Activated T-cell treated with anti-CD3 and anti-CD28 coated beads for 48 hours (primary cell): ENCODE results near the gene PRKAG2.

Source experiments
- DNase-seq: peaks from one replicate; pipeline ENCODE4 v3.0.0-alpha.2; 2020; ENCODE audit warnings: low read depth

PRKAG2 gene

DNA sequence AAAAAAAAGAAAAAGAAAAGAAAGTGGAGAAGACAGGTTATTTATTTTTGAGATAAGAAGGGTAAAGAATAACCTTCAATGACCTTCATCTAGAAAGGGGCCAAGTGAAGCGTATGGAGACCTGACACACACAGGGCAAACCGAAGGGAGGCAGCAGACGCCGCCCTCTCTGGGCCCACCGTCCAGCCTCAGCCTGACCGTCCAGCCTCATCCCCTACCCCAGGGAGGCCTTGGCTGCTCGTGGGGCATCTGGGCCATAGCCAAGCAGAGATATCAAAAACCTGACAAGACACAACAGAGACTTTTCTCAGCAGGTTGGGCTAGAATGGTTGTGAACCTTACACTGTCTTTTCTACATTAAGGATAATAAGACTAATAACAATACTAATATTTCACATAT lies 10.9 kb downstream of the PRKAG2 start:
- DNase-seq = no peak

DNA sequence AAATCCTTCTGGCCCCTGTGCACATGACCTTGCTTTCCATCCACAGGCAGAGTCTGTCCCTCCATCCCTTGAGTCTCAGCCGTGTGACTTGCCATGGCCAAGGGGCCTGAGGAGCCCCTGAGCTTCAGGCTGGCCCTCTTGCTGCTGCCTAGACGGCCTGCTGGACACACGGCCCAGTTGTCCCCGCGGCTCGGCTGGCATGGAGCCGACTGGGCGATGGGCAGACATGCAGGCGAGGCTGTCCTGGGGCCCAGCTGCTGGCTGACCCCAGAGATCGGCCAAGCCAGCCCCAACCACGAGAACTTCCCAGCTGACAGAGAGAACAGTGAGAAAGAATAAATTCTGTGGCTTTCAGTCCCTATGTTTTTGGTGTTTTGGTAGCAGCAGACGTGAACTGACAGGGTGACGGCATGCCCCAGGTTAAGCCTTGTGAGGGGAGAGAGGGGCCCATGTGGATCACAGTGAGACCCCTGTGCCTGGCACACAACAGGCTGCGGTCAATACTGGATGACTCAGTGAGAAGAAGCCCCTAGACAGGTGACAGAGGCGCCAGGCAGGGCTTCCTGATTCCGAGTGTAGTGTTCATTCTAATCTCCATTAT lies 11.7 kb downstream of the PRKAG2 start:
- no peak for DNase-seq

DNA sequence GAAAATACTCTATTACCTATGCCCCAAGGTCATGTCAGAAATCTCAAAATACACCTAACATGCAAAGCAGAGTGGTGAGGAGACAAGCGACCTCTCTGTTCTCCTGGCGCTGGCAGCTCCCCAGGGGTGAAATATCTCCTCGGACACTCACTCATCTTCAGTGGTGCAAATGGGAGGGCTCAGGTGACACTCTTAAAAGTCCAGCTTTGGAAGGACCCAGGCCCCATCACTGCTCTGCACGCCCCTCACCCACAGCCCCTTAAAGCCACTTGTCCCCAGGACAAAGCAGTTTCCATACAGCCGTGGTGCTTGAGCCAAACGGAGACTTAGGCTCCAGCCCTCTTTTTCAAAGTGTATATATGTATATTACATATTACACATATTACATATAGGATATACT lies 12.4 kb downstream of the PRKAG2 start:
- no peak for DNase-seq

DNA sequence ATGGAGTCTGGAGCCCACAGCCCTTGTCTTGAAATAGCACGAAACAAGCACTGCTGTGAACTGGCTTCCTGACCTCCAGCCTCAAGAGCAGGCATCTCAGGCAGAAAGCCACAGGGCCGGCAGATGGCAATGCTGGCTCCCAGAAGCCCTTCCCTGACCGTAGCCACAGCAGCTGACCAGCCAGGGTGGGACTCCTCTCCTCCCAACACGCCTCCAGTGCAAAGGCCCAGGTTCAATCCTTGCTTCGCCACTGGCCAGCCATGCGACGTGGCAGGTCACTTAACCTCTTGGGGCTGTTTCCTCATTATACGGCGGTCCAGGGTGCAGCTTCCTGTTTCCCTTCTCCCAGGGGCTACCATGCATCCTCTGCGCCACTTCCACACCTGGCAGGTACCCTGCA lies 12.8 kb downstream of the PRKAG2 start:
- no peak for DNase-seq

DNA sequence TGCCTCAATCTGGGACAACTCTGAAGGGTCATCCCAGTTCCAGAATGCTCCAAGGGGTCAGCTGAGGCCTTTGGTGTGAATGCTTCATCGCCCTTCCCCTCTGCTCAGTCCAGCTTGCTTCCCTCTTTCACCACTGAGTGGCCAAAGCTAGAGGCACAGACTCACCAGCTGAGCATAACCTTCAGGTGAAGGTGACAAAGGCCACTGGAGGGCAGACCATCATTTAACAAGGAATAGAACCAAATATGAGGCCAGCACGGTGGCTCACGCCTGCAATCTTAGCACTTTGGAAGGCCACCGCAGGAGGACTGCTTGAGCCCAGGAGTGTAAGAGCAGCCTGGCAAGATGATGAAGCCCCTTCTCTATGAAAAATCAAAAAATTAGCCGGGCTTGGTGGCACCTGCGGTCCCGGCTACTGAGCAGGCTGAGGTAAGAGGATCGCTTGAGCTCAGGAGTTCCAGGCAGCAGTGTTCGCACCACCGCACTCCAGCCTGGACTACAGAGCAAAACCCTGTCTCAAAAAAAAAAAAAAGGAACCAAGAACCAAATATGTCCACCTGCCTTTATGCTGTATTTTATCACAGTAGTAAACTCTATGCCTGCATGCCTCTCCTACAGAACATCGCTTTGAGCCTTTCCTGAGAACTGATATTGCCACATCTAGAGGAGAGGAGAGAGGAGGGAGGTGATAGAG lies 13.4 kb downstream of the PRKAG2 start:
- no peak for DNase-seq

DNA sequence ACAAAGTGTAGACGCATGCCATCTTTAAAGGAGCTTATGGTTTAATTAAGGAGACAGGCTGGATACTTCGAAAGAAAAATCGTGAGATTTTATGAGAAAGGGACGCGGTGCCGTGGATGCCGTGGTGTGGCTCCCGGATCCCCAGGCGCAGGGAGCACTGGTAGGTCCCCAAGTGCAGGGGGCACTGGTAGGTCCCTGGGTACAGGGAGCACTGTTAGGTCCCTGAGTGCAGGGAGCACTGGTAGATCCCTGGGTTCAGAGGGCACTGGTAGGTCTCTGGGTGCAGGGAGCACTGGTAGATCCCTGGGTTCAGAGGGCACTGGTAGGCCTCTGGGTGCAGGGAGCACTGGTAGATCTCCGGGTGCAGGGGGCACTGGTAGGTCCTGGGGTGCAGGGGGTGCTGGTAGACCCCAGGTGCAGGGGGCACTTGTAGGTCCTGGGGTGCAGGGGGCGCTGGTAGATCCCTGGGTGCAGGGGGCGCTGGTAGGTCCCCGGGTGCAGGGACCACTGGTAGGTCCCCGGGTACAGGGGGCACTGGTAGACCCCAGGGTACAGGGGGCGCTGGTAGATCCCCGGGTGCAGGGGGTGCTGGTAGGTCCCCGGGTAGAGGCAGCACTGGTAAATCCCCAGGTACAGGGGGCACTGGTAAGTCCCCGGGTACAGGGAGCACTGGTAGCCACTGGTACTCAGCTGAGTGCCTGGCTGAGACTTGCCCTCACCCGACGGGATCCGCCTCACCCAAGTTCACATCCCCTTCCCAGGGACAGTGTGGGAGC lies 14.1 kb downstream of the PRKAG2 start:
- no peak for DNase-seq

DNA sequence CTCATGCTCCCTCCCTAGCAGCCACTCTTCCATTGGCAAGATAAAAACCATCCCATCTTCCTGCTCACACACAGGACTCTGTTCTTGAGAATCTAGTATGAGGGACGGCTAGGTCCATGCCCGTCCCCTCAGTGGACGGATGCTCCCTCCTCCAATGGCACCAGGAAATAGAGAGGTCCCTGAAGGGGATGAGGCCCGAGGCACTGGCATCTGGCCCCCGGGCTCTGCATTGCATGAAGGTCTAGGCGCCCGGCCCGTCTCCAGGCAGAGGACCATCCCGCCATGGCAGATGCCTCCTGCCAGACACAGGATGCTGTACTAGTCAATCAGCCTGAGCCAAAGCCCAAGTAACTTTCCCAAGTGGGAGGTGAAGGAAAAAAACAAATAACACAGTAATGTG lies 15.0 kb downstream of the PRKAG2 start:
- DNase-seq = no peak

DNA sequence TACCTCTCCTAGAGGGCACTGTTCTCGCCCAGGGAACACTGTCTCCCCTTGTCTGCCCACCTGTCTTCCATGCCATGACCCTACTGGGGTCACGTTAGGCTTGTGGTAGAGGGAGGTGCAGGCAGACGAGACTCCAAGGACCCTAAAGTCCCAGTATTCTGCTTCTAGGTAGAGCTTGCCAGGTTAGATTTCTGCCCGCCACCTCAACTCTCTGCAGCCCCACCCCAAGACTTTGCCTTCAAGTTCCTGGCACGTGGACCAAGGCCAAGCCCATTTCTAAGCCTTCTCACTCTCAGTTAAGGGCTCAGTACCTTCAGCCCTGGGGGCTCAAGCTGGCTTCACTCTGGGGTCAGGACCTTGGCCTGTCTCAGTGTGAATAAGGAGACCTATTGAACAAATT lies 16.1 kb downstream of the PRKAG2 start:
- DNase-seq = no peak

DNA sequence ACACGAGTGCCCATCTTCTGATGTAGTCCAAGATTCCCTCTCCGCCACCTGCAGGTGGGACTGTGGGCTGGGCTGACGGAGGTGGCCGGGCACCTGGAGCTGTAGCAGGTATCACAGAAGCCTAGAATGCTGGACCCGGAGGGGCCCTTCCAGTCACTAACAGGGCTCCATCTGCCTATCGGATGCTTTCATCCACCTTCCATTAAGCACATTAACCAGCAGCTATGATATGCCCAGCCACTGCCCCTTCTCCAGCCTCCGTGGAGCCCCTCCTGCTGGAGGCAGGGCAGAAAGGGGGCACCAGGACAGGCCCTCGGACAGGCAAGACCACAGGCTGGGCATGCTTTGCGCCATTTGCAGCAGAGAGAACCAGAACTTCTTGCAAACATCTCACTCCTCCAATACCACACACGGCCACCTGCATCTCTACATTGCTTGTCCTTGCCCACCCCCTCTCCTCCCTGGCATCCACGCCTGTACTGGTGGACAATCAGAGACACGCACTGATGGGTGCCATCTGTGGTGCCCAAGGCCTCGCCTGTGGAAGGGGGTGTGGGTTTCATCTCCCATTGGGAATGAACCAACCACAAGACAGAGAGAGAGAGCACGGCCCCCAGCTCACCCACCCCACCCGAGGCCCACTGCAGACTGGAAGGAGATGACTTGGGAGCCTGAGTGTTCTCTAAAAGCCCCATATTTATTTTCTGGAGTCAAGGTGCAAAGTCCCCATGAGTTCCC lies 16.8 kb downstream of the PRKAG2 start:
- no peak for DNase-seq

DNA sequence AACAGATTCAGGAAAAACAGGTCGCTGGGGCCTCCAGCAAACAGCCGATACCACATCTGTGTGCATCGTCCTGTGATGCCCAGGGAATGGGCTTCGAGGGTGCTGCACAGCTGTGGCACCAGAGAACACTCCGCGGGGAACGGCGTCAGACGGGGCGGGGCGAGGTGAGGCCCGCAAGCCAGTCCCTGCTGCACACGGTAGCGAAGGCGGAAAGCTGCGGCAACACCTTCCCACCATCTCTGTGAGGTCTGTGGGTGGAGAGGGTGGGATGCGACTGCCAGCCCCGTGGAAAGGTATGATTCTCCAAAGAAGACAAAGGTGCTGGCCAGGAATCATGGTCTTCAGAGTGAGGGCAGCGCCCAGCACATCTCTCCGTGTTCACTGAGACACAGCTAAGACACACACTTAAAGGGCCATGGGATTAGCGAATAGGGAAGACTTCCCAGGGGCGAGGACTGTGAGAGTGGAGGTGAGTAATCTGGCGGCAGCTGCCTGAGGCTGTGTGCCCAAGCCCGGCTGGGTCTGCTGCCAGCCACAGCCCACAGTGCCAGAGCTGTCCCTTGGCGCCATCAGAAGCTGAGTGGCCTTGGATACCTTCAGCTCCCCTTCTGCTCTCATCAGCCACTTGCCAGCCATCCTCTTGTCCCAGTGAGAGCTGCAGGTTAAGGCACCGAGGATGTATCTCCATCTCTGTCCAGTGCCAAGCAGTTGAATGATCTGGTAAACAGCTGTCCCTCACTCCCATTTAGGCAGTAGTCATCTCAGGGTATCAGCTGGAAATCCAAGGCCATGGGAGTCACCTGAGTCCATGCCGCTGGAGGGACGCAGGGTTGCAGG lies 17.6 kb downstream of the PRKAG2 start:
- no peak for DNase-seq

DNA sequence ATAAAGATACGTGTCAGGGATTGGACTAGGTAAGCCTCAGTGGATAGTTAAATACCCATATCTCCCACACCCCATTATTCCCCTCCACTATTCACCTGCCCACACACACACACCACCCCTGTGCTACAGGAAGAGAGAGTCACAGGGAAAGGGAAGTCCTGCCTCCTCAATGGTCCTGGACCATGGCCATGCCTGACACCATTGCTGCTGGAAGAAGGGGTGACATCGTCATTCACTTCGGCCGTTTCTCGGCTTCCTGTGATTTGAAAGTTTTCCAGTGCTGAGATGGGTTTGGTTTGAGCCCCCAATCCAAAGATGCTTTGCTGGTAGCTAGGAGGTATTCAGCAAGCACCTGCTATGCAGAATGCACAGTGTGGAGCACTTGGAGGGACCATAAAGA lies 18.5 kb downstream of the PRKAG2 start:
- DNase-seq = no peak

DNA sequence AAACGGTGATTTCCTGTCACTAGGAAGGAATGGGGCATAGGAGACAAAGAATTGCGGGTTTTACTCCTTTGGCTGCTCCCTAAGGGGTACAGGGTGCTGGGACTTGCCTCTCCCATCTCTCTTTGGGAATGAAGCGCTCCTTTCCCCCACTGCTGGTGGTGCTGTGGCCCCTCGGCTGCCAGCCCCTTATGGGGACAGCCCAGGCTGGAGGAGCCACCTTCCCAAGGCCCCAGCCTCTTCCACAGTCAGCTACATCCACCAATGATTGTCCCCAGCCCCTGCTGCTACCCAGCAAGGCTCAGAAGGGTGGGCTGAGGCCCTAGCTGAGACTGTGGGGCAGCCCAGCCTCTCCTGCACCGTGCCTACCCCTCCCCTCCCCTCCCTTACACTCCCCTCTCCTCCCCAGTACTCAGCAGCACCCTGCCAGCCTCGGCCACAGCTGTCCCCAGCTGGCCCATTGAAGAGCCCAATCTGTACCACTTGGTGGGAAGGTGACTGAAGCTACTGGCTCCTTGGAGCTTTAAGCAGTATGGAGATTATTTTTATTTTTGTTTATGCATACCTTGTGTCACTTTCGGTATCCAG lies 19.0 kb downstream of the PRKAG2 start:
- DNase-seq = no peak

DNA sequence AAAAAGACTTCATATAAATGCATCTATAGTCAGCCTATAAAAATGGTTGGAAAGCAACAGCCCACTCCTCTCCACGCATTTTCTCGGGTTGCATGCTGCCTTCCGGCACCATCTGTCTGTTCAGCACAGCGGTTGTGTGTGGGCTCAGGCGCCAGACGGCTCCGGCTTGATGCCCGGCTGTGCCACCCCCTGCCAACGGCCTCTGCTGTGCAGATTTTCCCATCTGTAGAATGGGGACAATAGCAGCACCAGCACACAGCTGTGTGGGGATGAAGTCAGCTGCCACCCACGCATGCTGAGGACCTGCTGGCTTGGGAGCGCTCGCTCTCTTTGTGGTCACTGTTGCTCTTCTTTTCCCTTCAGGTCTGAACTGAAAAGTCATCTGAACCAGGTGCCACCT lies 19.5 kb downstream of the PRKAG2 start:
- DNase-seq = no peak

DNA sequence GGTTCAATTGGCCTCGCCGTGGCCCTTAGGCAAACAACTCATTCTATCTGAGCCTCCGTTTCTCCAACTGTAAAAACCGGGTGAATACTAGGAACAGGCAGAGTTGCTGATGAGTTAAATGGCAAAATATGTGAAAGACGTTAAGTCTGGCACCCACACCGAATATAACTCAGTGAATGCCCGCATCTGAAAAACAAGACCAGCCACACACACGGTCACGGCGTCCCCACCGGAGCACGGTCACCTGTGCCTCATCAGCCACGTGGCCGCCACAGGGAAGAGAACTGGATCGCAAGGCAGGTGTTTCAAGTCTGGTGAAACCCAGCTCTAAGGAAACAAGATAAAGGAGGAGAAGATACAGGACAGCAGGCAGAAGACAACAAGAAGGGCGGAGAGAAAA lies 20.4 kb downstream of the PRKAG2 start:
- DNase-seq = no peak

DNA sequence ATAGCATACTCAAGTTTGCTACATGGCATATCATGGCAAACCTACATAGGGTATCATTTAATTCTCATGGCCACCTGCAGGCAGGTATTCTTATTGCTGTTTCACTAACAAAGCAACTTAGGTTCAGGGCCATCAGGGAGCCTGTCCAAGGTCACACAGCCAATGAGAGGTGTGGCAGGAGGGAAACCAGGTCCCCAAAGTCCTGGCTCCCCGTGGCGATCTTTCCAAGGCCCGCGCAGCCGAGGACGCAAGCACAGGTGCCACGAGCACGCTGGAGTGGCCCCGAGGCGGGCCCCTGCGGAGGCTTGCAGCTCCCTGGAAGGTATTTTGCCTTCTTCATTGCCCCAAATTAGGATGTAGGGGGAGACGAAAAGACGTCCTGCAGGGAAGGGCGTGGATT lies 20.8 kb downstream of the PRKAG2 start:
- no peak for DNase-seq

DNA sequence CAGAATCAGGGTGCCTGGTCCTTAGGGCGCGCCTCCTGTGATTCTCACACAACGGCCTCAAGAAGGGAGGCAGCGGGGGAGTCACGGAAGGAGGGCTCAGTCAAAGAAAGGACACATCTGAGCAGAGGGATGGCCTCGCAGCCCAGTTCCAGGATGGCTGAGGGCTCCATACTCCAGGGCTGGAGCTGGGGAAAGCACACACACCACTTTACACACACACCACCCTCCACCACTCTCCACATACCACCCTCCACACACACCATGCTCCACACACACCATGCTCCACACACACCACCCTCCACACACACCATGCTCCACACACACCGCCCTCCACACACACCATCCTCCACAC lies 22.2 kb downstream of the PRKAG2 start:
- no peak for DNase-seq

DNA sequence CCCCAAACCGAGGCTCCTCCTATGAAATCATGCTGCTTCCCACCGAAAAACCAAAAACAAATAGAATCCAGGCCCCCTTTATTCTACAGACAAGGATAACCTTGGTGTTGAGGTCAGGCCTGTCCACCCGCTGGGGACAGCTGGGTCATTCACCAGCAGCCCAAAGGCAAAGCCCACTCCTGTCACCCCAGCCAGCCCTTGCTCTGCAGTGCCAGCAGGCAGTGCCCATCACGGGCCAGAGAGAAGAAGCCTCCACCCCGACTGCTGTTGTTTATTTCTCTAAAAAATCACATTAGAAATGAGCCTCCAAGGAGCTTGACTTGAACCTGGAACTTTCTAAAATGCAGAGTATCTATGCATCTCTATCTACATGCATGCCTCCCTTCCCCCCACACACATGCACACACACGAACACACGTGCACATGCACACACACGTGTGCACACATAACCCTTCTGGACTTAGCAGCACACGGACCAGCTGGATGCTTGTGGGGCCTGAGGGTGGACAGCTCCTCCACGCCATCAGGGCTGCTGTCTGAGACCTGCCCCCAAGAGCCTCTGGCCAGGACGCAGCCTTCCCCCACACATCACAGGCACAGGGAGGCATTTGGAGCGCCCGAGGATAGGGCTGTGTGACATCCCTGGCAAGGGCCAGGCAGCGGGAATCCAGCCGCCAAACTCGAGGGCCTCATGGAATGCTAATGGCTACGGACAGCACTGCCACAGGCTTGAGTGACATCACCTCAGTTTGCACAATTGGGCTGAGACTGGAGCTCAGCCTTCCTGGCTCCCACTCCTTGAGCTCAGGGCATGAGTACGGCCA lies 22.8 kb downstream of the PRKAG2 start:
- DNase-seq = no peak

DNA sequence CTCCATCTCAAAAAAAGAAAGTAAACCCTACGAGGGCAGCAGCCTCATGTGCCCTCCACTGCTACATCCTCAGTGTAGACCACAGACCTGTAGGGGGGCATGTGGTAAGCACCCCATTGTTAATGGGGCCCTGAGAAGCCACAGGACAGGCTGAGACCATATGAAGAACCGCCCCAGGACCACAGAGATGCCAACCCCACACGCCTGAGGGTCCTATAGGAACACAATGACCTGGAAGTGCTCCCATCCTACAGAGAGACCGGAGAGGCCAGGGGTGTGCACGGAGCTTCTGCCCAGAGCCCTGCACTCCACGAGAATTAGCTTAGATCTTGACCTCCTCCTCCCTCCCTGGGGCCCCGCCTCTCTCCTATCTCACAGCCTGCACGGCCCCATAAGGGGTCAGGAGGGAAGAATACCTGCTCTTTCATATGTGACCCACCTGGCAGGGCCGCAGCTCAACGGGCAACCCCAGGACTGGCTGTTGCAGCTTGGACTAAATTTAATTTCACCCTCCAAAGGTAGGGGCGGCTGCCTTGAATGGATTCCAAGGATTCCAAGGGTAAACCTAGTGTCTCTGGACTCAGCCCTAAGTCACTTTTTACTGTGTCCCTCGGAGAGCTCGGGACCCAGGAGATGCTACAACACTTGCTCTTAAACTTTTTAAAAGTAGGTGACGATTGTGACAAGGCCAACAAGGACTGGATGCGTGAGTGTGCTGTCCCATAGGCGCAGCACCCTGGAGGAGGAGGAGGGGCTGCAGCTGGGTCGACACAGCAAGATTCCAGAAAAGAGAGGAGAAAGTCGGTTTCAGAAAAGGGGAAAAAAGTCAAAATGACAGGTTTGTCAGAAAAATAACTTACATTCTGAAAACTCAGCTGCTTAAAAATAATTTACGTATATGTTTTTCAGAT lies 24.2 kb downstream of the PRKAG2 start:
- no peak for DNase-seq

DNA sequence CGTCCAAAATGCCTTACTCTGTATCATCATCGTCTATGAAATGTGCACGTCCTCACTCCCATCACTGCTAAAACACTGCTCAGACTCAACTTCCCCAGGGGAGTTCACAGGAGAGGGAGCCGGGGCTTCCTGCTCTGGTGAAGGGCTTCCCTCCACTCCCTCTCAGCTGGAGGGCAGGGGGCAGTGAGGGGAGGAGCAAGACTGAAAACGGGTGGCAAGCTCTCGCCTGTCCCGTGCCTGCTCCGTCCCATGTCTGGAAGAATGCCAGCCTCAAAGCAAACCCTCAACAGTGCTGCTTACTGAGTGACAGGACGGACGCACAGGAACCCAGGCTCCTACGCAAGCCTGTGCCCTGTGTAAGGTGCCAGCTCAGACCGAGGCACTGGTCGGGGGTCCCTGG lies 25.1 kb downstream of the PRKAG2 start:
- no peak for DNase-seq
